ENCODE results near the gene TRPM5. TPM values are rescaled to one million over a fixed set of nuclear protein-coding genes. Genes with fewer than 3 reads are reported as not detected.

Gene TRPM5
- total and polyA plus RNA-seq, 2 of the 8 experiments (the other 6 are each of a cell fraction or from before 2014, with no cell fraction given), result 0.02 TPM; not detected in 1

DNA sequence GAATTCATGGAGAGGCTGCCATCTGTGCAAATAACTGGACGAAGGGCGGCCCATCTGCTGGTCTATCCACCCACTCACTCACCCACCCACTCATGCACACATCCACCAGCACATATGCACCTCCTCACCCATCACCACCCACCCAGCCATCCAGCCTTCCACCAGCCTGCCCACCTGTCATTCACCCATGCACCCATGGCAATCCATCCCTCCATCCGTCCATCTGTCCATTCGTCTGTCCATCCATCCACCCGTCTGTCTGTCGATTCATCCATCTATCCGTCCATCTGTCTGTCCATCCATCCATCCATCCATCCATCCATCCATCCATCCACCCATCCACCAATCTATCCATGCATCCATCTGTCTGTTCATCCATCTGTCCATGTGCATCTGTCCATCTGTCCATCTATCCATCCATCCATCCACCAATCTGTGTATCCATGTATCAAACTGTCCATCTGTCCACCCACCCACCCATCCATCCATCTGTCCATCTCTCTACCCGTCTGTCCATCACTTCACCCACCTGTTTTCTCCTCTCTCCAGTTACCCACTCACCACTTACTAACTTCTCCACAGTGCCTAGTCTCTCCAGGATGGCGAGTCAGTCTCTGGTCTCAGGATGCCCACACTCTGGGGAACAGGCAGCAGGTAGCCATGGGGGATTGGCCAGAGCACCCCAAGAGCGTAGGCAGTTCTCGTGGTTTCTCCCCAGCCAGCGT, 8.9 kb downstream of the TRPM5 start:
- Histone ChIP-seq H2BK15ac (ENCODE audit: low read length) (no peak overlapping the region), H3K9me3 (ENCODE audit: insufficient read depth in 2 of 2, low read depth in 1 of 2, low read length in 1 of 2) (no peaks in the 10 kb centered on the region), H3K23ac (ENCODE audit: insufficient read length) (no peak overlapping the region), H3K14ac (ENCODE audit: insufficient read length) (no peak overlapping the region), H3K4me1 (replicated peaks in 1 of 4; ENCODE audit: control insufficient read depth in 3 of 4, insufficient read depth in 4 of 4, low read length in 3 of 4) (no peaks in the 10 kb centered on the region; a peak in 1 of 7 replicates), H4K91ac (replicated peaks; ENCODE audit: insufficient read length, low read length) (no peak overlapping the region), H2AFZ (ENCODE audit: low read length) (no peak overlapping the region), H3K4me2 (ENCODE audit: insufficient read depth in 1 of 2, low read depth in 2 of 2, low read length in 2 of 2) (no peak overlapping the region), H3K79me1 (ENCODE audit: low read depth, low read length) (no peaks in the 10 kb centered on the region), H4K5ac (ENCODE audit: insufficient read length, low read depth, low read length) (no peak overlapping the region), H3K18ac (ENCODE audit: extremely low read depth, low read length) (no peak overlapping the region), H2BK12ac (ENCODE audit: low read depth, low read length) (no peak overlapping the region), H3K36me3 (ENCODE audit: control insufficient read depth in 2 of 4, insufficient read depth in 4 of 4, low read length in 3 of 4) (no peaks in the 10 kb centered on the region), H2AK5ac (ENCODE audit: low read depth, low read length) (no peak overlapping the region), H2BK120ac (replicated peaks; ENCODE audit: low read depth, low read length) (no peak overlapping the region), H3K4ac (replicated peaks; ENCODE audit: insufficient read length, low read depth, low read length) (no peak overlapping the region), H3K27ac (ENCODE audit: low read depth, low read length) (no peak overlapping the region), H3K23me2 (ENCODE audit: low read depth, low read length) (peaks cover 12% of the 10 kb centered on the region; the same call in 1 of the 2 replicates), H3K4me3 (ENCODE audit: extremely low read depth in 1 of 4, insufficient read depth in 2 of 4, low read depth in 3 of 4, low read length in 4 of 4) (no peak overlapping the region), H3K9ac (replicated peaks in 1 of 4; ENCODE audit: extremely low read depth in 1 of 4, low read depth in 3 of 4, low read length in 3 of 4) (no peak overlapping the region; a peak in 1 of 7 replicates), H4K20me1 (replicated peaks in 1 of 2; ENCODE audit: control insufficient read depth in 1 of 2, insufficient read depth in 2 of 2, low read length in 2 of 2) (peaks cover 0 to 13% of the 10 kb centered on the region in 2 experiments), H4K8ac (ENCODE audit: extremely low read depth, insufficient read depth, low read length) (no peak overlapping the region), H3K56ac (replicated peaks; ENCODE audit: insufficient read length, low read depth, low read length) (no peak overlapping the region), H2BK5ac (ENCODE audit: low read depth, low read length) (no peak overlapping the region; the same call in 1 of the 2 replicates), H2BK20ac (ENCODE audit: low read length) (no peak overlapping the region), H3K27me3 (replicated peaks in 1 of 4; ENCODE audit: control insufficient read depth in 3 of 4, extremely low read depth in 1 of 4, insufficient read depth in 3 of 4, low read length in 3 of 4) (peaks cover 1 to 8% (median 5%) of the 10 kb centered on the region in 4 experiments; a peak in 5 of 7 replicates), H3K79me2 (ENCODE audit: control insufficient read depth in 1 of 2, insufficient read depth in 2 of 2, low read length in 2 of 2) (no peaks in the 10 kb centered on the region)
- FAIRE-seq (no peak), DNase-seq (ENCODE audit: low read depth in 1 of 2, low spot score in 2 of 2) (no peak)
- 93% methylated on average over 12 of the region's 12 CpGs; no CpG with 5 or more reads in 1 of the 2 experiments for WGBS, 2 experiments (ENCODE audit: extremely low coverage in 1 of 2, insufficient coverage in 1 of 2, insufficient read length in 1 of 2, insufficient replicate concordance in 2 of 2, low coverage in 1 of 2, low lambda C conversion rate in 2 of 2, missing lambda C conversion rate in 1 of 2)
- CTCF ChIA-PET (ENCODE audit: partially characterized antibody), result interaction anchor here (0.7 to 1.5 kb wide), 4 partner anchors 15 to 456 kb away, joined by 3 to 6 read pairs (median 4); partner anchors contain the start of gene TSSC4
- TF ChIP-seq RAD21 (IDR thresholded peaks at IDR 0.05 in 1 of 2, conservative IDR thresholded peaks at IDR 0.05 in 1 of 2; ENCODE audit: low read depth in 2 of 2, low read length in 2 of 2) (no peak), NANOG (IDR thresholded peaks at IDR 0.05; ENCODE audit: insufficient read depth, low read depth, low read length, poor library complexity, severe bottlenecking) (no peak), RXRA (IDR thresholded peaks at IDR 0.05; ENCODE audit: insufficient read depth, low read depth, low read length) (no peak), CREB1 (IDR thresholded peaks at IDR 0.05) (no peak), ZNF274 (IDR thresholded peaks at IDR 0.05; ENCODE audit: borderline replicate concordance, extremely low read depth, low read length) (no peak)
- POLR2A ChIA-PET (ENCODE audit: partially characterized antibody), result interaction anchor here (1.2 kb wide), 1 partner anchor 9 kb away, joined by 3 read pairs; no protein-coding TSS in a partner anchor

Measured in H1 (cell line).